Kasumi-1 (cell line): ENCODE results near the gene SIRT7.

Experiments used
- DNase-seq, 2 experiments: peaks; one replicate each; lab custom pipeline; 2025; lab: John Stamatoyannopoulos, UW

The SIRT7 gene

DNA sequence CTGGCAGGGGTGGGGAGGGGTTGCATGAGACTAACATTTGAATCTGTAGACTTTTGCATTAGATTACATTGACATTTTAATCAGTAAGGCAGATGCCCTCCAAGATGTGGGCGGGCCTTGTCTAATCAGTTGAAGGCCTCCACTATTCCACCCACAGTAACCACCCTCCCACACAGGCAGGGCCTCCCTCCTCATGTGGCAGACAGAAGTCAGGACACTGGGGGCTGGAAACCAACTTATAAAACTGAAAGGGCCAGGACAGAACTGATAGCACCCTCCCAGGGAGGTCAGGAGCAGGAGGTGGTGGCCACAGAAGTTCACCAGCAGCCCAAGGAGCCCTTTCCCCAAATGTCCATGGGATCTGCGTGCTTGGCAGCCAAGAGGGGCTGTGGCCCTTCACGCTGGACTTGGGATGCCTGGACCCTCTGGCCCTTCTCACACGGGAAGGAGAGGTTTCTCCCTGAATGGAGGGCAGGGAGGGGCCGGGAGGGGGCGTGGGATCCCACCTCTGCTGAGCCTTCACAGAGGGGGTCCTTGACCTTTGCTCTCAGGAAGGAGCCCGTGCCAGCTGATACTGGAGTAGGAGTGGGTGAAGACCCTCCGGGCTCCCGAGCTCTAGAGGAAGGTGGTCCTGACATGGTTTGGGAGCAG is 14.5 kb upstream of the SIRT7 start:
- no peak for DNase-seq

DNA sequence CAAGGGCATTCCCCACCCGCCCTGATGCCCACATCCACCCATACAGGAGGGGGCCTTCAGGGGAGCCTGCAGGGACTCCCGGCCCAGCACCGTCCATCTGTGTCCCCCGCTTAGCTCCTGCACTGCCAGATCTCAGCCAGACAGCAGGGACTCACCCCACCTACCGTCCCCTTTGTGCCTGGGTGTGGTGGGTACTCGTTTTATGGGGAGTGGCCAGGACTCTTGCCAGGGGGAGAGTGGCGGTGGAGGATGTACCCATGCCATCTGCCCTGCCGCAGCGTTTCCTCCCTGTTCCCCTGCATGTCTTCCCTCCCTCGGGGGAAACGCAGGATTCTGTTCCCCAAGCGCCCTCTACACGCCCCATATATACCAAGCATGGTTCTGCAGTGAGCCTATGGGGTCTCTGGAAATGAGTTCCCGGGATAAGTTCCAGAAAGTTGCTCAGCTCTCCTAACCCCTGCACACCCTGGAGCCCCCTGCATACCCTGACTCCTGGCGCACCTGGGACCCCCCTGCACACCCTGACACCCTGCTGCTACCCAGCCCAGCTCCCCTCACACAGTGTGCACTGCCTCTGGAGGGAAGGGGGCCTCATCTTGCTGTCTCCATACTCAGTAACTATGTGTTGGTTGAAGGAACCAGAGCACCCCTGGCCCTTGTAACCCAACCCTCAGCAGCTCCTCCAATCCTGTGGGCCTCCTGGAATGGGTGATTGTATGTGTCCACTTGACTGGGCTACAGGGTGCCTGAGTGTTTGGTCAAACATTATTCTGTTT is 13.8 kb upstream of the SIRT7 start:
- no peak for DNase-seq

DNA sequence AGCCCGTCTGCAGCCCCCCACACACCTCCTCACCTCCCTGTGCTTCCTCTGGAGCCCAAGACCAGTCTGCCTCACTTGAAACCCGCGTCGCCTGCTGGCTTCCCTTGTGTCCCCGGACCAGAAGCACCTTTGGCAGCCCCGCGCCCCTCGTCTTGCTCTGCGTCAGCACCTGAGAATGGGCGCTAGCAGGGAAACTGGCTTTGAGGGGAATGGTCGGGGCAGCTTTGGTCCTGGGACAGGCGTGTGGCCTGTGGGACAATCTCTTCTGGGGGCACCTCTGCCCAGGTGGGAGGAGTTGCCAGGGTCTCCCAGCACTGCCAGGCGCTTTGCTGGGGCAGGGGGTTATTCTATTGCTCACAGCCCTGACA is 13.2 kb upstream of the SIRT7 start:
- no peak for DNase-seq

DNA sequence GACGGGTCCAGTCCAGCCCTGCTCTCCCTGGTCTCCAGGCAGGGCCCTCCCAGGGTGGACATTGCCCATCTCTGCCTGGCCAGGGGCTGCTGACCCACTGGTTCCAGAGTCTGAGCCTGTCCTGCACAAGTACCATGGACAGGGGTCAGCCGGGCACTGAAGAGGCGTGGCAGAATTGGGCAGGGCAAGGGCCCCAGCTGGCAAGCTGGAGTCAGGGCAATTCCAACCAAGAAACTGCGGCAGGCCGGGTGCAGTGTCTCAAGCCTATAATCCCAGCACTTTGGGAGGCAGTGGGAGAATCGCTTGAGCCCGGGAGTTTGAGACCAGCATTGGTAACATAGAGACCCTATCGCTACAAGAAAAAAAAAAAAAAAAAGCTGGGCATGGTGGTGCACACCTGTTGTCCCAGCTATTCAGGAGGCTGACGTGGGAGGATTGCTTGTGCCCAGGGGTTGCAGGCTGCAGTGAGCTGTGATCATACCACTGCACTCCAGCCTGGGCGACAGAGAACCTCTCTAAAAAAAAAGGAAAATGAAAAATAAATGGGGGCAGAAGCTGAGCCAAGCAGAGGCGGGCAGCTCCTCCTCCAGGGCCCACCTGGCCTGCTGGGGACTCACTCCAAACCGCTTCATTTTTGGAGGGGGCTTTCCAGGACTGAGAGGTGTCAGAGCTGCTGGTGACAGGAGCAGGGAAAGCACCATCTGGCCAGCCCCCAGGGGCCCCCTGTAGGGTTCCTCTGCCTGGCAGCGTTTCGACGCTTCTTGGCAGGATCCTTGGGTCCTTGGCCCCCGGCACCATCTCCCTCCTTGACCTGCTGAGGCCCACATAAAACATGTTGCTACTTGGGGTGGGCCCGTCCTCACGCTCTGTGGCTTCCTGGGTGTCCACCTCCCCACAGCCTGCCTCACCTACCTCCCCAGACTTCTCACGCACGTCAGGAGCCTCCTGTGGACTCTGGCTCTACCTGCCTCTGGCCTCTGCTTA is 12.5 kb upstream of the SIRT7 start:
- DNase-seq = no peak

DNA sequence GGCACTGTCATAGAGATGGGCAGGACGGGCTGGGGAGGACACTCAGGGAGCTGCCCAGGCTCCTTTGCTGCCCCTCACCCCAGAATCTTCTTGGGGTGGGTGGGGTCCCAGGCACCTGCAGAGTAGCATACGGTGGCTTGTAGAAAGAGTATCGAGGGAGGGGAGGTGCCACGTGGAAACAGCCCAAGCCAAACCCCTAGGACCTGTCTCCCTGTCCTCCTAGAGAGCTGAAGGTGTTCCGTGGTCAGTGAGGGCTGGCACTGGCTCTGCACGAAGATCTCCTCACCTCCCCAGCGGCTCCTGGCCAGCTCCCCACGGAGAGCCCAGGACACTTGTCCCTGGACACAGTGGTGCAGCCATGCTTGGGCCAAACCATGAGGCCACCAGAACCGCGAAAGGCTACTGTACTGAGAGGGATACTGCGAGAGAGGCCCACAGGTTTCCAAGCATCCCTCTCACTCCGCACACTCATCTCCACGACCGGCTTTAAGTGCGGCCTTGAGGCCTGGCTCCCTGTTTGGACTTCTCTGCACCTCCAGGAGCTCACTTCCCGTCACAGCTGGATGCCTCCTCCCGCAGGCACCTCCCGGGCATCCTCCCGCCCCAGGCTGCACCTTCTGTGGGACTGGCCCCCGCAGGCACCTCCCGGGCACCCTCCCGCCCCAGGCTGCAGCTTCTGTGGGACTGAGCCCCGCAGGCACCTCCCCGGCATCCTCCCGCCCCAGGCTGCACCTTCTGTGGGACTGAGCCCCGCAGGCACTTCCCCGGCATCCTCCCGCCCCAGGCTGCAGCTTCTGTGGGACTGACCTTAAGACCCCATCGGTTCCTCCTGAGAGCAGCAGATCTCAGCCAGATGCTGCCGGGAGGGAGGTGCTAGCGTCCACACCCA is 11.5 kb upstream of the SIRT7 start:
- no peak for DNase-seq

DNA sequence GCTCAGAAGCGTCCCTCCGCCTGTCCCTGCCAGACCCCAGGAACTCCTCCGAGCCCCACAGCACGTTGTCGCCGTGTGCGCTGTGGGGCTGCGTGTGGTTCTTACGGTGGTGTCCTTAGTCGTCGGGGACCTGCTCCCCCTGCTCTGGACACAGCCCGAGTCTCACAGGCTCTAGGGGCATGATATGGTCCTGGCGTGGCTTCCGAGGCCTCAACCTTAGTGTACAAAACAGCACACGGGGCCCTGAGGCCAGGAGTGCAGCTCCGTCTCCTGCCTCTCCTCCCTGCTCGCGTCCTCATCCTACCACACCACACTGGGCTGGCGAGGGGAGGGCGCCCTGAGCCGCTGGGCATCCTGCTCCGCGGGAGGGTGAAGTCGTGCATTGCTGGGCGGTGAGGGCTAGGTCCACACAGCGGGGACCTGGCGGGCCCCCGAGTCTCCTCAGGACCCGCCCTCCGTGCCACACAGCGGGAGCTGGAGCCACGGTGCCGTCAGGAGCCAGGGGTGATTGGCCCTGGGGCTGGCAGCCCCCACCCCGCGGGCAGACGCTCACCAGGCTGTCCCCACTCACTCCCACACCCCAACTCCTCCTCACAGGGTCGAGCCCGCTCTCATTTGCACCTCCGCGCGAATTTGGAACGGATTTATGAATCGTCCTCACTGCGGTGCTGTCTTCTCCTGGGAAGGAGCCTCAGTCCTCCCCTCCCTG is 10.7 kb upstream of the SIRT7 start:
- DNase-seq = no peak

DNA sequence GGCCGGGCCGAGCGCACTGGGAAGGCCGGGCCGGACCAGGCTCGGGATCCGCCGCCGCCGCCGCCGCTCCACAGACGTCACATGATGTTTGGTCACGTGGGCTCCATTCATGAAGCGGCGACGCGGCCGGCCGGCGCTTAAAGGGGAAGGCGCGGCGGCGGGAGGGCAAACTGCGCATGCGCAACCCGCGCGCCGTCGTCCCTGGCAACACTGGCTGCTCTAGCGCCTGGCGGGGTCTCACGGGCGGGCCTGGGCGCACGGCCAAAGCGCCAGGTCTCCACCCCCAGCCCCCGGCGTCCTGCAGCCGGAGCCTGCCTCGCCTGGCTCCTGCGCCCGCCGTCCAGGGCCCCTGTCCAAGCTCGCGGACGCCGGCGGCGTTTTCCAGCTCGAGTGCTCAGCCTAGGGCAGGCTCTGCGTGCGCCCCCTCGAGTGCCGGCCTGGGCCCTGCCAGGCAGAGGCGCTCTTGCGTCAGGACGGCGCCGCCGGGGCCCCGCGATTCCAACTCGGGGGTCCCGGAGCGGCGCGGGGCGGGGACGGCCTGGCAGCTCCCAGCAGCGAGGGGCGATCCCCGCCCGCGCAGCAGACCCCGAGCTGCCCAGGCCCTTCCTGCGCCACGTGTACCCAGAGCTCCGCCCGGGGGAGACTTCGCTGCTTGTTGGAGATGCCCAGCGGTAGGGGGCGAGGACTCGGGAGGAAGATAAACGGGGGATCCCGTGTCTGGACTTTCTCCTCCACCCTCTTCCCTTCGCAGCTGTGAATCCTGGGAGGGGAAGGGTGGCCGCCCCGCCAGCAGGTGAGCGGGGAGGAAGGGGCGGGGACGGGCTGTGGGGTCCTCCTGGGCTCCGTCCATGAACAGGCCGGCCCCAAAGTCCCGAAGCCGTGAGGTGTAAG is 9.9 kb upstream of the SIRT7 start, which contains the start of gene MAFG:
TSS of gene MAFG (minus strand) at position 83 of the 891 bp plus-strand sequence. CDS start 4,550 bp downstream, outside the sequence.
- peak; percentile 92 to 95 for DNase-seq

DNA sequence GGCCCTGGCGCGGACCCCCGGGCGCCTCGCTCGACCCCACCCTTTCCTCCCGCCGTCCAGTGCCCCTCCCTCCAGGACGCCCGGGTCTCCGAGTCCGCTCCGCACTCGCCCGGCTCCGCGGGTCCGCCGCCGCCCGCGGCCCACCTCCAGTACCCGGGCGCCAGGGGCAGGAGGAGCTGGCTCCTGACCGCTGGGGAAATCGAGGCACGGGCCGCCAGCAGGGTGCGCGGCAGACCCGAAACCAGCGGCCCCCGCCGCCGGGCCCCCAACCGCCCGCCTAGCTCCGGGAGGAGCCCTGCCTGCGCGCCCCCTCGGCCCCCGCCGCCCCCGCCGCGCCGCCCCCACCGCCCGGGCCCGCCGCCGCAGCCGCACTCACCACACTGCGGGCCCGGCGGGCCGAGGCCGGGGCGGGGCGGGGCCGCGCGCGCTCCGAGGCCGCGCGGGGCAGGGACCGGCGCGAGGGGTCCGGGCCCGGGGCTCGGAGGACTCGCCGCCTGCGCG is 9.2 kb upstream of the SIRT7 start:
- no peak for DNase-seq

DNA sequence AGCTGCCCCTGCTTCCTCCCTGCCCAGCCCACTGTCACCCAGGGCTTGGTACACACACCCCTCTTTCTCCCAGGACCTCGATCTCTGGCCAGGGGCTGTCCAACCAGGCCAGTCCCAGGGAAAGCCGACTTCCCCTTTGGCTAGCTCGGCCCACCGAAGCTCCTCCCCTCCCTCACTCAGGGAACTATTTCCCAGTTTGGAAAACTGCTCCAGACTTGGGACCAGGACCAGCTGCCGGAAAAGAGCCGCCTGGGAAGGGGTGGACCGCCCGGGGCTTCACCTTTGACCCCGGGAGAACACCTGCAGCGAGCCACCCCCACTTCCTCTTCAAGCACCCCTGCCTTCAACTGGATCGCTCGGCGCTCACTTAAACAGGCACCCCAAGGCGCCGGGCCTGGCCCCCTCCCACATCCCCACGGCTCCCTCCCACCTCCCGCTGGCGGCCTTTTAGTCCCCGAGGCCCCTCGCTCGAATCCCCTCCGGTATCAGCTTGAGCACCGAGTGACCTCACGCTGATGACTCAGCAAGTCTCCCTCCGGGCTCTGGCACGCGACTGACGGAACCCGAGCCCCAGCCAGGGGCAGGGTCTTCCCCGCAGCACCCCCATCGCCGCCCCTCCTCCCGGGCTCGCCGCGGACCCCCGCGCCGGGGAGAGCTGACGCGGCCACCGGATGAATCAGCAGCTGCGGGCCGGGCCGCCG is 8.6 kb upstream of the SIRT7 start:
- DNase-seq = peak; percentile 58 to 74

DNA sequence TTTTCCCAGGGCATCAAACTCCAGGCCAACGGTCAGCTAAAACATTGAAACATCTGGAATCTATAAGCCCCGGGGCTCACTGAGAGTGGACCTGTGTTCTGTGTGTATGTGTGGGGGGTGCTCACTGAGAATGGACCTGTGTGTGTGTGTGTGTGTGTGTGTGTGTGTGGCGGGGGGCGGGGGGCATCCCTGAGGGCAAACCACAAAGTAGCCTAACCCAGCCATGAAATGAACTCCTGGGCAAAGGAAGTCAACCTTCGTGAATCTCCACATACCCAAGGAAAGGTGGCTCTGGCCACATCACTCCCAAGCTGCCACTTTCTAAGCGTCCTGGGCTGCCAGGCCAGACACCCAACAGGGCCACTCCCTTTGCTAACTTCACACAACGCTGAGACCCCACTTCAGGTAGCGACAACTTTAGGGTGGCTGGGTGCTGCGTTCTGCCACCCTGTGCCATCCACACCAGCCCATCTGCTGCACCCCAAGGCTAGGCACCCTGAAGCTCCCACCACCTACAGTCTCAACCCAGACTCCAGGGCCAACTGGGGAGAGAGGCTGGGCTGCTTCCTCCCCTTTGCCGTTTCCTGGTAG is 8.0 kb upstream of the SIRT7 start:
- no peak for DNase-seq

DNA sequence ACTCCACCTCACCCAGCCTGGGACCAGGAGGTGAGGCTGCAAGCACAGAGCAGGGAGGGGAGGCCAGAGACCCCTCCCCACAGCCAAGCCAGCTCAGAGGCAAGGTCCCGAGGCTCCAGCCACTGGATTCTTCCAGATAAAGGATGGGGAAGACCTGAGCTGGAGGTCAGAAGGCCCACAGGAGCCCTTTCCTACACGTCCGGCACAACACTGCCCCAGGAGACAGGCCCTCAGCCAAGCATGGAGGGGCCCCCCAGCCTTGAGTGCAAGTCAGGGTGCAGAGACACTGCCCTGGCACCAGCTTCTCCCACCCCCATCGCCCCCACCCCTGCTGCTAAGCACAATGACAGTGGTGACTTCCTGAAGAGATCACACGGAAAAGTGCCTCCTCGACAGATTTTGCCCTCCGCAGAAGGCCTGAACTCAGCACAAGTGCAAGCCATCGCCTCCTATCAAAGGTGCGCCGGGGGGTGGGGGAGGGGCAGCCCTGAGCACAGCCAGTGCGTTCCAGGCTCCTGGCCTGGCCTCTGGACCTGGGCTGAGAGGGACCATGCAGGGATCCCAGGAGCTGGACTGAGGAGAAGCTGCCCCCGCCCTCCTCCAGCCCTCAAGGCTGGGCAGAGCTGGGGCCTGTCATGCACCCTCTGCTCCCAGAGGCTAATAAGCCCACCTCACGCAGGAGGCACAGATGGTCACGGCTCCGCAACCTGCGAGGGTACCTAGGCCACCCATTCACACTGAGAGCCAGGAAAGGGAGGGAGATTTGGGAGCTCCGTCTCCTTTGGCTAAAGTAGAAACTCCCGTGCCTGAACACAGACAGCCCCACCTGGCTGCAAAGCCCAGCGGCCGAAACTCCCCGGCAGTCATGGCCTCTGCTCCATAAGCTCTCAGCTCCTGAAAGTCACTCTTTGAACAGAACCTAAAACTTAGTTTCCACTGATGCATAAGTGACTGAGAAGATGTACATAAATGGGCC is 6.9 kb upstream of the SIRT7 start:
- no peak for DNase-seq

DNA sequence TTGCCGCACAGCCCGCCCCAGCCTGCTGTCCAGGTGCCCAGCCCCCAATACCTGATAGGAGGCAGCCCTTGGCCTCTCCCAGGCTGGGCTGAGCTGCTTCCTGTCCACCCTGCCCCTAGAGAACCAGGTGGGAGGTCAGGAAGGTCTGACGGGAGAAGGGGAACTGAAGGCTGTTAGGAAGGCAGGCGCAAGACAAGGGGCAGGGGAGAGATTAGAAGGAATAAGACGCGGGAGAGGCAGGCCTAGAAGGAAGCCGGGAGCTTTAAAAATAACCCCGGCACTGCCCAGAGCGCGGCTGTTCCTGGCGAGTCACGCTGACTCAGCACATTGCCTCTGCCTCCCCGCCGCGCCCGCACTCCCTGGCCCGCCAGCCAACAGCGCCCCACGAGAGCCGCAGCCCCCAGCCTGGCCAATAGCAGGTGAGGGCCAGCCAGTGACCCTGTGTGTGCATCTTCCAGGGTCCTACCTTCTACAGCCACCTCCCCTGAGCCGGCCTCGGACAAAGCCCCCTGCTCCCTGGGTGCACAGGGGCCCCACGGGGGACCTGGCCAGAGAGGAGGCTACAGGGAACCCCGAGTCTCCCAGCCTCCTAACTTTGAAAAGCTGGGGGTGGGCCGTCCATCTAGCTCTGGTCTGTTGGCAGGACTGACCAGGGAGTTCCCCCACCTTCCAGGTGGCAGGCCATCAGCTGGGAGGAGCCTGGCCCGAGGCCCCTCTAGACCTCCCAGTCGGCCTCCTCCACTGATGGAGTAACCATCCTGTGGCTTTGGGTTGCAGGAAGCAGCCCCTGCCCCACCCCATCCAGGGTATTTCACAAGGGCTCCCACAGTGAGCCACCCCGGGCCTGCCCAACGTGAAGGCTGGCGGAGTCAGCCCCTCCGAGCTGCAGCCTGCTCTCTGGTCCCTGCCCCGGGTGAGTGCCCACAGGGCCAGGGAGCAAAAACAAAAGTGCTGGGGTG is 5.6 kb upstream of the SIRT7 start:
- DNase-seq = peak; percentile 95

DNA sequence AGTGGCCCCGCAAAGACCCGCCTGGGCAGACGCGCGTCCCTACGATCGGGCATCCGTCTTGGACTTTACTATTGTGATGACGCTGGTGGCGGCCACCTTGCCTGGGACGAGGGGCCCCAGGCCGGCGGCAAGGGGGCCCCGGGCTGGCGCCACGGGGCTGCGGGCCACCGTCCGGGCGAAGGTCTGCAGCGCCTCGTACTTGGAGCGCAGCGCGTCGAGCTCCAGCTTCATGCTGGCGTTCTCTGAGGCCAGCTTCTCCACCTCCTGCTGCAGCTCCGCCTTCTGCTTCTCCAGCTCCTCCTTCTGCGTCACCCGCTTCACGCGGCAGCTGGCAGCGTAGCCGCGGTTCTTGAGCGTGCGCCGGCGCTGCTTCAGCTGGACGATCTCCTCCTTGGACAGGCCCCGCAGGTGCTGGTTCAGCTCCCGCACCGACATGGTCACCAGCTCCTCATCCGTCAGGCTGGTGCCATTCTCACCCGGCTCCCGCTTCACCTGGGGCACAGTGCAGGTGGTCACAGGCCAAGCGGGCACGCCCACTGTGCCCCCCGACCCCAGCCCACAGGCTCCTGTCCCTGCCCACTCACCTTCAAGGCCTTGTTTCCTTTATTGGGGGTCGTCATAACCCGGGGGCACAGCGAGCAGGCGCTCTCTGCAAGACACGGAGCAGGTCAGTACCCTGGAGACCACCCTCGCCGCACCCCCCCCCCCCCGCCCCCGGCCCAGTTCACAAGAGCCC is 4.8 kb upstream of the SIRT7 start:
- DNase-seq = no peak

DNA sequence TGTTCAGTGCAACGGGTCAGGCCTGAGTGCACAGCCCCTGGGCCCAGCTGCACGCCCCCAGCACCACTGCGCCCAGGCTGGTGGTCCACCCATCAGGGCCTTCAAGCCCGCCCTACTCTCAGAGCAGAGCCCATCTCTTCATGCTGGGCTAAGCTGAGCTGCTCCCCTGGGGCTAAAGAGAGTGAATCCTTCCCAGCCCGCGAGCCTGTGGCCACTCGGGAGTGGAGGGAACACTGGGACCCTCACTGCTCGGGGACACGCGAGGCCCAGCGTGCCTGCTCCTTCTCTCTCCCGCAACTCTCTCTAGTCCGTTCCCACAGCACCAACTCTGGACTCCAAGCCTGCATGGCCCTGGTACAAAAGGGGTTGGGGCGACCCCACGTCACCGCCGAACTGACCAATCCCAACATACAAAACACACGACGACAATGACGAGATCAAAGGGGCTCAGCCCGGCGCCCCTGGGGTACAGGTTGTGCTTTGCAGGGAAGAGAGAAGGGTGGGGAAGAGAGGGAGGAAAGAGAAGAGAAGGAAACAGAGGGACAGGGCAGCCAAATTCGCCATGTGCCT is 4.1 kb upstream of the SIRT7 start:
- no peak for DNase-seq

DNA sequence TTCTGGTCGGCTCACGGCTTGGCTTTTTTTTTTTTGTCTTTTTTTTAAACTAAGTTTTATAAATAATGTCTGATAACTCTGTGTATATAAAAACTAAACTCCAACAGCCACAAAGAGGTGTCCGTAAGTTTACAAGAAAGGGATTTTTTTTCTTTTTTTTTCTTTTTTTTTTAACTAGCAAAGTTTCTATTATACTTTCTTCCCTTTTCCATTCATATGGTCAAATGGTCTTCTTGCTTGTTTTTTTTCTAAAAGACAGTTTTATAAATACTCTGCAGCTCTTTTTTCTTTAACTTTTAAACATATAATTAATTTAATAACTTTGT is 3.5 kb upstream of the SIRT7 start:
- no peak for DNase-seq
